ENCODE data around the gene SCYGR7. TPM values are rescaled to one million over a fixed set of nuclear protein-coding genes. Genes with fewer than 3 reads are reported as not detected.
"Not testable (repeated sequence)": the region's sequence is repeated elsewhere in the genome, so short reads cannot be mapped to it uniquely, and the experiment has no call there.

The SCYGR7 gene
- total RNA-seq, 3 donors from 2014 or later, result not detected

DNA sequence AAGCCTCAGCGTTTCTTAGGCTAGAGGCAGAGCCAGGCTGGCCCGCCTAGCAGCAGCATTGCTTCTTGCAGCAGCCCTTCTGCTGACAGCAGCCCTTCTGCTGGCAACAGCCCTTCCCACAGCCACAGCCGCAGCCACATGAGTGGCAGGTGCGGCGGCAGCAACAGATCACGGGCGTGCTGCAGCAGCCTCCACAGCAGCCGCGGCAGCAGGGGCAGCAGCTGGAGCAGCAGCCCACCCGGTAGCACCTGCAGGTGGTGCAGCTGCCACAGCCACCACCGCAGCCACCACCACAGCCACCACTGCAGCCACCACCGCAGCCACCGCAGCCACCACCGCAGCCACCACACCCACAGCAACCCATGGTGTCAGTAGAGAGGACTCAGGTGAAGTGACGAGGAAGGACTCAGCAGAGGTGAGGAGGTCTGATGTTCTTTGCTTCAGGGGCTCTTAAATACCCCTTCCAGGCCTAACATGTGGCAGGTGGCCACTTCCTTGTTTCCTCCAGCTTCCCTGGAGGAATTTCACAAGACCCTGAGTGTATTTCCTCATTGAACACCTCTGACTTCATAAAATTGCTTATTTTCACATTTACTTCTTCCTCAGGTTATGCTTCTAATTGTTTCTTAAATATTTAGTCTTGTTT lies 3.6 kb upstream of the SCYGR7 start, which contains the start of gene SCYGR6:
Gene SCYGR6 (minus strand): TSS at position 364 of the 646 bp plus-strand sequence. CDS start 0 bp downstream, at position 364.
- Histone ChIP-seq H3K4me3 (no peak within 1 kb of the TSS), H3K9me3 (no peaks in the 10 kb centered on the region), H3K27me3 (no peaks in the 10 kb centered on the region), H3K36me3 (no peaks in the 10 kb centered on the region), H3K27ac (no peak within 1 kb of the TSS), H3K4me1 (no peaks in the 10 kb centered on the region)
- TF ChIP-seq, protein P1, sequence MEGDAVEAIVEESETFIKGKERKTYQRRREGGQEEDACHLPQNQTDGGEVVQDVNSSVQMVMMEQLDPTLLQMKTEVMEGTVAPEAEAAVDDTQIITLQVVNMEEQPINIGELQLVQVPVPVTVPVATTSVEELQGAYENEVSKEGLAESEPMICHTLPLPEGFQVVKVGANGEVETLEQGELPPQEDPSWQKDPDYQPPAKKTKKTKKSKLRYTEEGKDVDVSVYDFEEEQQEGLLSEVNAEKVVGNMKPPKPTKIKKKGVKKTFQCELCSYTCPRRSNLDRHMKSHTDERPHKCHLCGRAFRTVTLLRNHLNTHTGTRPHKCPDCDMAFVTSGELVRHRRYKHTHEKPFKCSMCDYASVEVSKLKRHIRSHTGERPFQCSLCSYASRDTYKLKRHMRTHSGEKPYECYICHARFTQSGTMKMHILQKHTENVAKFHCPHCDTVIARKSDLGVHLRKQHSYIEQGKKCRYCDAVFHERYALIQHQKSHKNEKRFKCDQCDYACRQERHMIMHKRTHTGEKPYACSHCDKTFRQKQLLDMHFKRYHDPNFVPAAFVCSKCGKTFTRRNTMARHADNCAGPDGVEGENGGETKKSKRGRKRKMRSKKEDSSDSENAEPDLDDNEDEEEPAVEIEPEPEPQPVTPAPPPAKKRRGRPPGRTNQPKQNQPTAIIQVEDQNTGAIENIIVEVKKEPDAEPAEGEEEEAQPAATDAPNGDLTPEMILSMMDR (IDR thresholded peaks at IDR 0.05), result no peak
- TF ChIP-seq POLR2A (IDR thresholded peaks at IDR 0.05), result no peak
- no peak for TF ChIP-seq POLR2AphosphoS5 (IDR thresholded peaks at IDR 0.05)
- intact Hi-C loops (cut with DNase I; ENCODE audit: low total_unique reads), result no loop called here
- DNase-seq (ENCODE audit: low spot score in 2 of 2), result no peak

- Histone ChIP-seq H3K27me3 (no peaks in the 10 kb centered on the region), H3K27ac (no peak overlapping the region), H3K36me3 (no peaks in the 10 kb centered on the region), H3K4me3 (no peak overlapping the region), H3K9me3 (no peaks in the 10 kb centered on the region), H3K4me1 (no peaks in the 10 kb centered on the region)
- TF ChIP-seq POLR2AphosphoS5 (IDR thresholded peaks at IDR 0.05), result no peak
- no peak for TF ChIP-seq POLR2A (IDR thresholded peaks at IDR 0.05)
- TF ChIP-seq, protein P1 (IDR thresholded peaks at IDR 0.05), result no peak
- intact Hi-C loops (cut with DNase I; ENCODE audit: low total_unique reads), result no loop called here
- DNase-seq (ENCODE audit: low spot score in 2 of 2), result no peak
These were observed 11.2 kb downstream of the SCYGR7 start for GRCh38 chr2:227739351-227739750.

- not testable (repeated sequence) for DNase-seq (ENCODE audit: low spot score in 2 of 2); H3K27me3 ChIP-seq; H3K36me3 ChIP-seq; H3K4me3 ChIP-seq; H3K4me1 ChIP-seq; H3K9me3 ChIP-seq; H3K27ac ChIP-seq
- intact Hi-C loops (cut with DNase I; ENCODE audit: low total_unique reads), result loop anchor here (5.0 kb wide), 1 partner anchor 817 kb away; no protein-coding TSS in a partner anchor
These were observed 12.6 kb downstream of the SCYGR7 start for GRCh38 chr2:227740705-227741104.

- no peaks in the 10 kb centered on the region for H3K27me3 ChIP-seq
- DNase-seq (ENCODE audit: low spot score in 2 of 2), result no peak
- H3K36me3 ChIP-seq, result no peaks in the 10 kb centered on the region
- intact Hi-C loops (cut with DNase I; ENCODE audit: low total_unique reads), result no loop called here
- TF ChIP-seq POLR2AphosphoS5 (IDR thresholded peaks at IDR 0.05) (no peak), POLR2A (IDR thresholded peaks at IDR 0.05) (no peak)
- TF ChIP-seq, protein P1 (IDR thresholded peaks at IDR 0.05), result no peak
- no peaks in the 10 kb centered on the region for H3K9me3 ChIP-seq
- no peak within 1 kb of the TSS for H3K27ac ChIP-seq
- H3K4me3 ChIP-seq, result no peak within 1 kb of the TSS
- H3K4me1 ChIP-seq, result no peaks in the 10 kb centered on the region
These were observed 17.5 kb downstream of the SCYGR7 start, which contains the start of gene SCYGR8 for GRCh38 chr2:227745594-227745993. SCYGR8 (plus strand) TSS chr2:227745894; CDS start chr2:227745894, 0 bp downstream.

- H3K4me3 ChIP-seq, result no peak overlapping the region
- H3K27ac ChIP-seq, result no peak overlapping the region
- no peaks in the 10 kb centered on the region for H3K4me1 ChIP-seq
- intact Hi-C loops (cut with DNase I; ENCODE audit: low total_unique reads), result no loop called here
- H3K36me3 ChIP-seq, result no peaks in the 10 kb centered on the region
- TF ChIP-seq POLR2AphosphoS5 (IDR thresholded peaks at IDR 0.05), result no peak
- TF ChIP-seq, protein P1 (IDR thresholded peaks at IDR 0.05), result no peak
- no peak for TF ChIP-seq POLR2A (IDR thresholded peaks at IDR 0.05)
- no peaks in the 10 kb centered on the region for H3K9me3 ChIP-seq
- H3K27me3 ChIP-seq, result no peaks in the 10 kb centered on the region
- no peak for DNase-seq (ENCODE audit: low spot score in 2 of 2)
These were observed 19.9 kb downstream of the SCYGR7 start for GRCh38 chr2:227748079-227748478.

- H3K9me3 ChIP-seq; H3K4me3 ChIP-seq; DNase-seq (ENCODE audit: low spot score in 2 of 2); H3K4me1 ChIP-seq; intact Hi-C loops (cut with DNase I; ENCODE audit: low total_unique reads); H3K36me3 ChIP-seq; H3K27me3 ChIP-seq; H3K27ac ChIP-seq: not testable (repeated sequence)
These were observed 28.1 kb downstream of the SCYGR7 start for GRCh38 chr2:227756261-227756660.
